ENCODE measurements around the gene HNRNPUL1. TPM values are rescaled to one million over a fixed set of nuclear protein-coding genes. Genes with fewer than 3 reads are reported as not detected.

HNRNPUL1 gene
- total and polyA plus RNA-seq, 2 of the 8 experiments (the other 6 are each of a cell fraction or from before 2014, with no cell fraction given) = 99.5 to 264 TPM

DNA sequence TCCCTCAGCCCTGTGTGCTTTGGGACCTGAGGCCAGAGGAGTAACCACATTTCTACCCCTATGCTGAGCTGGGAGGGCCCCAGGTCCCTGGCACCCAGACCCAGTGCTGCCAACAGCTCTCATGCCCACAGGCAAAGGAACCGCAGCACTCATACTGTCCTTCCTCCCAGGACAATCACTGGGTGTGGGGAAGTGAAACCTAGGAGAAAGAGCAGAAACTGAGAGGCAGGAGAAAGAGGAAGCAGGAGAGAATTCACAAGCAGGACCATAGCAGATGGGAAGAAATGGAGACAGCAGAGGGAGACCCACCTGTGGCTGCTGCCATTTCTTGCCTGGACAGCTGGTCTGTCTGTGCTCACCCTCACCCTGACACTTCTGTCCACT, 64.7 kb downstream of the HNRNPUL1 start:
- Histone ChIP-seq H3K56ac (replicated peaks; ENCODE audit: insufficient read length, low read depth, low read length) (no peak overlapping the region), H3K14ac (ENCODE audit: insufficient read length) (no peak overlapping the region), H4K5ac (ENCODE audit: insufficient read length, low read depth, low read length) (no peak overlapping the region), H3K4me1 (replicated peaks in 1 of 4; ENCODE audit: control insufficient read depth in 3 of 4, insufficient read depth in 4 of 4, low read length in 3 of 4) (peaks cover 15 to 22% (median 17%) of the 10 kb centered on the region in 4 experiments), H3K4me3 (ENCODE audit: extremely low read depth in 1 of 4, insufficient read depth in 2 of 4, low read depth in 3 of 4, low read length in 4 of 4) (no peak overlapping the region), H4K20me1 (replicated peaks in 1 of 2; ENCODE audit: control insufficient read depth in 1 of 2, insufficient read depth in 2 of 2, low read length in 2 of 2) (peaks cover 0 to 4% of the 10 kb centered on the region in 2 experiments), H2AFZ (ENCODE audit: low read length) (no peak overlapping the region), H2BK120ac (replicated peaks; ENCODE audit: low read depth, low read length) (no peak overlapping the region), H3K79me1 (ENCODE audit: low read depth, low read length) (no peaks in the 10 kb centered on the region), H3K9ac (replicated peaks in 1 of 4; ENCODE audit: extremely low read depth in 1 of 4, low read depth in 3 of 4, low read length in 3 of 4) (no peak overlapping the region), H2BK15ac (ENCODE audit: low read length) (peak overlapping the region; percentile 92; the same call in 1 of the 2 replicates), H2BK12ac (ENCODE audit: low read depth, low read length) (peak overlapping the region; percentile 98; the same call in 1 of the 2 replicates), H3K4ac (replicated peaks; ENCODE audit: insufficient read length, low read depth, low read length) (peak overlapping the region; percentile 29), H3K79me2 (ENCODE audit: control insufficient read depth in 1 of 2, insufficient read depth in 2 of 2, low read length in 2 of 2) (no peaks in the 10 kb centered on the region), H2BK5ac (ENCODE audit: low read depth, low read length) (peak overlapping the region; percentile 96; the same call in 1 of the 2 replicates), H4K8ac (ENCODE audit: extremely low read depth, insufficient read depth, low read length) (no peak overlapping the region), H4K91ac (replicated peaks; ENCODE audit: insufficient read length, low read length) (peak overlapping the region; percentile 72), H2BK20ac (ENCODE audit: low read length) (peak overlapping the region; percentile 61; the same call in 1 of the 2 replicates), H3K18ac (ENCODE audit: extremely low read depth, low read length) (no peak overlapping the region; the same call in 1 of the 2 replicates), H3K36me3 (ENCODE audit: control insufficient read depth in 2 of 4, insufficient read depth in 4 of 4, low read length in 3 of 4) (no peaks in the 10 kb centered on the region), H3K27me3 (replicated peaks in 1 of 4; ENCODE audit: control insufficient read depth in 3 of 4, extremely low read depth in 1 of 4, insufficient read depth in 3 of 4, low read length in 3 of 4) (peaks cover 0 to 9% (median 0%) of the 10 kb centered on the region in 4 experiments; a peak in 3 of 7 replicates), H2AK5ac (ENCODE audit: low read depth, low read length) (0 out of 2 replicates have a peak overlapping the region, but pooled peaks have one; percentile 91), H3K23me2 (ENCODE audit: low read depth, low read length) (peaks cover 19% of the 10 kb centered on the region), H3K4me2 (ENCODE audit: insufficient read depth in 1 of 2, low read depth in 2 of 2, low read length in 2 of 2) (no peak overlapping the region; a peak in 1 of 4 replicates), H3K23ac (ENCODE audit: insufficient read length) (no peak overlapping the region), H3K9me3 (ENCODE audit: insufficient read depth in 2 of 2, low read depth in 1 of 2, low read length in 1 of 2) (no peaks in the 10 kb centered on the region), H3K27ac (ENCODE audit: low read depth, low read length) (no peak overlapping the region)
- POLR2A ChIA-PET (ENCODE audit: partially characterized antibody) = interaction anchor here (0.7 to 2.3 kb wide), 6 partner anchors 9 to 659 kb away, joined by 3 to 6 read pairs (median 3); no protein-coding TSS in a partner anchor
- 73% methylated on average over 1 of the region's 1 CpG; no CpG with 5 or more reads in 1 of the 2 experiments for WGBS, 2 experiments (ENCODE audit: extremely low coverage in 1 of 2, insufficient coverage in 1 of 2, insufficient read length in 1 of 2, insufficient replicate concordance in 2 of 2, low coverage in 1 of 2, low lambda C conversion rate in 2 of 2, missing lambda C conversion rate in 1 of 2)
- CTCF ChIA-PET (ENCODE audit: partially characterized antibody) = interaction anchor here (0.6 kb wide), 2 partner anchors 33 to 442 kb away, joined by 3 read pairs; no protein-coding TSS in a partner anchor
- DNase-seq (ENCODE audit: low read depth in 1 of 2, low spot score in 2 of 2) (no peak), FAIRE-seq (no peak)
- TF ChIP-seq TAF7 (optimal IDR thresholded peaks at IDR 0.05; ENCODE audit: borderline replicate concordance, low read depth, low read length) (no peak), EGR1 (IDR thresholded peaks at IDR 0.05; ENCODE audit: borderline replicate concordance, low read depth, low read length) (no peak), EZH2 (IDR thresholded peaks at IDR 0.05; ENCODE audit: low read depth, low read length, severe bottlenecking) (no peak), BCL11A (IDR thresholded peaks at IDR 0.05; ENCODE audit: low read depth in 2 of 2, low read length in 2 of 2) (no peak), KDM1A (IDR thresholded peaks at IDR 0.05; ENCODE audit: borderline replicate concordance, low read length) (no peak), CTBP2 (IDR thresholded peaks at IDR 0.05; ENCODE audit: borderline replicate concordance, insufficient read depth, insufficient read length, low read length) (no peak), POLR2A (IDR thresholded peaks at IDR 0.05; ENCODE audit: control extremely low read depth in 1 of 2, low read depth in 2 of 2, low read length in 2 of 2) (no peak), MAFK (IDR thresholded peaks at IDR 0.05; ENCODE audit: low read depth, low read length) (no peak), POU5F1 (IDR thresholded peaks at IDR 0.05; ENCODE audit: low read depth, low read length) (no peak), TBP (IDR thresholded peaks at IDR 0.05; ENCODE audit: low read depth, low read length) (no peak), NANOG (IDR thresholded peaks at IDR 0.05; ENCODE audit: insufficient read depth, low read depth, low read length, poor library complexity, severe bottlenecking) (no peak), GABPA (IDR thresholded peaks at IDR 0.05; ENCODE audit: borderline replicate concordance, insufficient read depth, low read length) (no peak), KDM5A (IDR thresholded peaks at IDR 0.05; ENCODE audit: low read length) (no peak), SIRT6 (IDR thresholded peaks at IDR 0.05; ENCODE audit: low read length) (no peak)
